IgD-negative memory B cell (primary cell): ENCODE results near the gene ECM2. TPM values are rescaled to one million over a fixed set of nuclear protein-coding genes. Genes with fewer than 3 reads are reported as not detected.

ENCODE experiments used
- H3K27ac Mint-ChIP-seq, 3 donors: one replicate each; pipeline ENCODE4 v1.8.0; 2020 to 2022; ENCODE audit warnings: mild to moderate bottlenecking in 3 of 3, mixed read lengths in 3 of 3, moderate library complexity in 1 of 3
- H3K27me3 Mint-ChIP-seq: one replicate; pipeline ENCODE4 v1.8.0; 2021; ENCODE audit warnings: mixed read lengths
- H3K36me3 Mint-ChIP-seq: one replicate; pipeline ENCODE4 v1.8.0; 2020; ENCODE audit warnings: mild to moderate bottlenecking, mixed read lengths
- H3K4me1 Mint-ChIP-seq, 3 donors: one replicate each; pipeline ENCODE4 v1.8.0; 2020 to 2022; ENCODE audit warnings: mixed read lengths in 3 of 3, mild to moderate bottlenecking in 1 of 3
- H3K4me3 Mint-ChIP-seq, 4 donors: one replicate each; pipeline ENCODE4 v1.8.0; 2020 to 2022; ENCODE audit warnings: mild to moderate bottlenecking in 4 of 4, mixed read lengths in 4 of 4, moderate library complexity in 3 of 4
- H3K9me3 Mint-ChIP-seq, 3 donors: one replicate each; pipeline ENCODE4 v1.8.0; 2020 to 2021; ENCODE audit warnings: mixed read lengths in 3 of 3, mild to moderate bottlenecking in 1 of 3
- polyA plus RNA-seq: library from polyadenylated mRNA; unstranded; fragments of 300-500 nt; fragmentation: Illumina TruSeq; gene quantifications from one replicate; pipeline ENCODE4 v1.2.3, GENCODE V29; 2021

The ECM2 gene
- polyA plus RNA-seq, 1 donor from 2014 or later, result not detected

DNA sequence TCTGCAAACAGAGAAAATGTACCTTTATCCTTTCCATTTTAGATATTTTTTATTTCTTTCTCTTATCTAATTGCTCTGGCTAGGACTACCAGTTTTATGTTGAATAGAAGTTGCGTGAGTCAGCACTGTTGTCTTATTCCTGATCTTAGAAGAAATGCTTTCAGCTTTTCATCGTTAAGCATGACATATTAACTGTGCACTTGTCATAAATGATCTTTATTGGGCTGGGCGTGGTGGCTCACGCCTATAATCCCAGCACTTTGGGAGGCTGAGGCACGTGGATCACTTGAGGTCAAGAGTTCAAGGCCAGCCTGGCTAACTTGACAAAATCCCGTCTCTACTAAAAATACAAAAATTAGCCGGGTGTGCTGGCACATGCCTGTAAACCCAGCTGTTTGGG is 8.2 kb upstream of the ECM2 start:
- H3K4me1 Mint-ChIP-seq, result no peaks in the 10 kb centered on the region
- peaks cover 0 to 1% (median 0%) of the 10 kb centered on the region in 3 donors for H3K9me3 Mint-ChIP-seq
- H3K4me3 Mint-ChIP-seq, result no peak overlapping the region
- H3K27me3 Mint-ChIP-seq, result no peaks in the 10 kb centered on the region
- H3K36me3 Mint-ChIP-seq, result no peaks in the 10 kb centered on the region
- H3K27ac Mint-ChIP-seq, result no peak overlapping the region

DNA sequence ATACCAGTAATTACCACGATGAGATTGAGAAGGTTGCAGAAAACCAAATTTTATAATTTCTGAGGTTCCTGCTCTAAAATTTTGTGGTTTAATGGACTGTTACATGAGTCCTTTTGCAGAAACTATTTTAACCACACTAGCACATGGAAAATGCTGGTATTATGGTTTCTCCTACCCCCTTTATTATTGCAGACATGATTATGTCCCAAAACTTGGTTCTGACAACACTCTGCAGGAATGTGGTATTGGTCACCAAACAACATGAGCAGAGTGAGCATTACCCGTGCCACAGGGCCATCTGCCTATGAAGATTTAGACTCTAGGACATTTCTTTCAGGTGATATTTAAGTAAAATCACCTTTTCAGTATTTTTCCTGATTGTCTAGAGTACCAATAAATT is 2.8 kb upstream of the ECM2 start:
- Mint-ChIP-seq H3K4me1 (peaks cover 6 to 8% (median 7%) of the 10 kb centered on the region in 3 donors), H3K27me3 (no peaks in the 10 kb centered on the region), H3K36me3 (no peaks in the 10 kb centered on the region), H3K27ac (no peak overlapping the region), H3K9me3 (peaks cover 0 to 1% (median 0%) of the 10 kb centered on the region in 3 donors), H3K4me3 (no peak overlapping the region)

DNA sequence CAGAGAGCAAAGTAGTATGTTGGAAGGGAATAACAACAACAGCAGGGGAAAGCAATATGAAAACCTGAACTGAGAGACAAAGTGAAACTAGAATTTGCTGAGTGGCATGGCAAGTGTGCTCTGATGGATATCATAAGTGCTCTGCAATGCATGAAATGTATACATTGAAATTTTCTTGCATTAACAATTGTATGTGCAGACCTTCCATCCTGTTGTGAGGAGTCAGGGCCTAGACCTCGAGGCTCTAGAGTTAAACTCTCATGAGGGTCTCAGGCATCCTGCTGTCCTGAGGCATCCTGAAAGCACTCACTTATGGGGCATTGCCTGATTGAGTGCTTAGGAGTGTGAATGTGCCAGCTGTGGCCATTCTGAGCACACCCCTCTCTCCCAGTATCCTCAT is 1.1 kb downstream of the ECM2 start:
- no peaks in the 10 kb centered on the region for H3K27me3 Mint-ChIP-seq
- H3K36me3 Mint-ChIP-seq, result no peaks in the 10 kb centered on the region
- H3K4me3 Mint-ChIP-seq, result peak overlapping the region in 3 of 4 donors; percentile 1 to 81 (median 78)
- no peak overlapping the region for H3K27ac Mint-ChIP-seq
- peaks cover 2 to 5% (median 3%) of the 10 kb centered on the region in 3 donors for H3K9me3 Mint-ChIP-seq
- peaks cover 6 to 10% (median 7%) of the 10 kb centered on the region in 3 donors for H3K4me1 Mint-ChIP-seq

DNA sequence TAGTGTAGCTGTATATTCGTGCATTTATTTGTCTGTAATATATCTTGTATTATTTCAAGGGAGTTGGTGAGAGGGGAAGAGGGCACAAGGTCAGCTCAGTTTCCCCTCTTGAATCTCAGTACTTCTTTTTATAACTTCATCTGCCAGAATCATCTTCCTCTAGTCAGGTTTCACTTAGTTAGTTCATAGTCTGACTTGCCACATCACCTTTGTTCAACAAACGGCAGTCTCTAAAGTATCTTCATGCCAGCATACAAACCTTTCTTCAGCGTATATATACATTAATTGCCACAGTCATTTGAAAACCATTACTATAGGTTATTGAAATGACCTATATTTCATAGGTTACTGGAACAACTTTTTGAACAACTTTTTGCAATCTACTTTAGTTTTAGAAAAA is 1.6 kb downstream of the ECM2 start:
- no peaks in the 10 kb centered on the region for H3K36me3 Mint-ChIP-seq
- peaks cover 2 to 5% (median 3%) of the 10 kb centered on the region in 3 donors for H3K9me3 Mint-ChIP-seq
- H3K4me3 Mint-ChIP-seq, result peak overlapping the region in 3 of 4 donors; percentile 1 to 81 (median 78)
- H3K27ac Mint-ChIP-seq, result peak overlapping the region in 1 of 3 donors; percentile 16
- no peaks in the 10 kb centered on the region for H3K27me3 Mint-ChIP-seq
- H3K4me1 Mint-ChIP-seq, result peaks cover 6 to 10% (median 7%) of the 10 kb centered on the region in 3 donors

DNA sequence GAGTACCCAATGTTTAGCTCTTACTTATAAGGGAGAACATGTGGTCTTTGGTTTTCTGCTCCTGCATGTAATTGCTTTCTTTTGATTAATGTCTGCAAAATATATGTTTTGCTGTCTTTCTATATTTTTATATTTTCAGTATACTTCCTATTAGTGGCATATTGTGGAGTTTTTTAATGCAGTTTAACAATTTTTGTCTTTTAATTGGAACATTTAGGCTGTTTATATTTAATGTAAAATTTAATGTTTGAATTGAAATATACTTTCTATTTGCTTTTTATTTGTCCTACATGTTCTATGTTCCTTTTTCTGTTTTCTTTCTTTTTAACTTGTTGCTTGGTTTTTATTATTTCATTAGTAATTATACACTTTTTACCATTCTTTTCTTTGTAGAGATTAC is 4.9 kb downstream of the ECM2 start:
- Mint-ChIP-seq H3K4me1 (peaks cover 6 to 10% (median 7%) of the 10 kb centered on the region in 3 donors), H3K36me3 (no peaks in the 10 kb centered on the region), H3K9me3 (peaks cover 2 to 5% (median 3%) of the 10 kb centered on the region in 3 donors), H3K4me3 (no peak overlapping the region), H3K27ac (no peak overlapping the region), H3K27me3 (no peaks in the 10 kb centered on the region)

DNA sequence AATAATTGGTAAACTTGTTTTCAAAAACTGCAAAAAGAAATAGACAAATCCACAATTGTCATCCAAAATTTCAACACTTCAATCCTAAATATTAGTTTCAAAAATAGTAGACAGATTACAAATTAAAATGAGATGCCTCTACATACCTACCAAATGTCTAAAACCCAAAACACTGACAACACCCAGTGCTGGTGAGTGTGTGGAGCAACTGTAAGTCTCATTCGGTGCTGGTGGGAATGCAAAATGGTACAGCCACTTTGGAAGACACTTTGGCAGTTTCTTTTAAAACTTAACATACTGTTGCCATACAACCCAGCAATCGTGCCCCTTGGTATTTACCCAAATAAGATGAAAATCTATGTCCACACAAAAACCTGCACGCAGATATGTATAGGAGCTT is 6.7 kb downstream of the ECM2 start:
- Mint-ChIP-seq H3K27ac (no peak overlapping the region), H3K27me3 (no peaks in the 10 kb centered on the region), H3K4me3 (no peak overlapping the region), H3K4me1 (peaks cover 2 to 4% (median 2%) of the 10 kb centered on the region in 3 donors), H3K36me3 (no peaks in the 10 kb centered on the region), H3K9me3 (peaks cover 2 to 5% (median 3%) of the 10 kb centered on the region in 3 donors)

DNA sequence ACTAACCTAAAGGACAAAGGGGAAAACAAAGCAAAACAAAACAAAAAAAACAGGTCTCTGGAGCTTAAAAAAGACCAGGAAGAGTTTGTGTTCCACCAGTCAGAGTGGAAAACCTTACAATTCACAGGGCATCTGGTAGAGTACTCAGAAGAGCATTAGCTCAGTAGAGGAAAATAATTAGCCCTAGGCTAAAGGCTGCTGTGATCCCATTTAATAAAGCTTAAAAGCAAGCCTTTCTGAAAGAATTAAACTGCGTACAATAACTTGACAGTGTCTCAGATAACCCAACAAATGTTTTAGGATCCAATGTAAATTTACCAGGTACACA is 7.3 kb downstream of the ECM2 start:
- Mint-ChIP-seq H3K4me1 (peaks cover 0 to 2% (median 0%) of the 10 kb centered on the region in 3 donors), H3K36me3 (no peaks in the 10 kb centered on the region), H3K27ac (no peak overlapping the region), H3K27me3 (no peaks in the 10 kb centered on the region), H3K4me3 (no peak overlapping the region), H3K9me3 (peaks cover 2 to 5% (median 3%) of the 10 kb centered on the region in 3 donors)

DNA sequence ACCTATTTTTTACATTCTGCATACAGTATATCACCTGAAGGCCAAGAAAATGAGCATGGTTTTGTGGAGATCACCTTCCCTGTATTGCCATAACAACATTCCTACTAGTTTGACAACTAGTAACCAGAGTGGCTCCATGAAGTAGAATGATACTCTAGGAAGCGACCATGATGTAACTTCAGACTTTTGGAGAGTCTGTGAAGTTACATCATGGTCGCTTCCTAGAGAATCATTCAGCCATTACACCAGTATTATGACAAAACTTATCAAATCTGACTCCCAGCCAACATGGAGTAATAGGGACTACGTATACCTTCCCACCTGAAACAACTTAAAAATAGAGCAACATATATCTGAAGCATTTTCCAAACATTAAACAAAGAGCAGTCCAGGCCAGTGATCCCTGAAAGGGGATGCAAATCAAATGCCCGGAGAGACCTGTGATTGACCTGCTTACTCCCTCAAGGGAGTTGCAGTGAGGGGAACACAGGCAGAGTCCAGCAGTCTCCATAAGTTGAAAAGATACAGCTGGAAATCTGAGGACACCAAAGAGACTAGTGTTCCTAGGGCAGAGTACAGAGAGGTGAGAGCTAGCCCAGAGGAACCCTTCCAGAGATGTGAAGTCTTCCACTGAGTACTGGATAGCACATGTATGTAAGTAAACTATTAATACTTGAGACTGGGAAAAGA is 7.8 kb downstream of the ECM2 start:
- no peak overlapping the region for H3K4me3 Mint-ChIP-seq
- H3K9me3 Mint-ChIP-seq, result peaks cover 2 to 5% (median 3%) of the 10 kb centered on the region in 3 donors
- H3K4me1 Mint-ChIP-seq, result no peaks in the 10 kb centered on the region
- H3K27me3 Mint-ChIP-seq, result no peaks in the 10 kb centered on the region
- no peak overlapping the region for H3K27ac Mint-ChIP-seq
- no peaks in the 10 kb centered on the region for H3K36me3 Mint-ChIP-seq

DNA sequence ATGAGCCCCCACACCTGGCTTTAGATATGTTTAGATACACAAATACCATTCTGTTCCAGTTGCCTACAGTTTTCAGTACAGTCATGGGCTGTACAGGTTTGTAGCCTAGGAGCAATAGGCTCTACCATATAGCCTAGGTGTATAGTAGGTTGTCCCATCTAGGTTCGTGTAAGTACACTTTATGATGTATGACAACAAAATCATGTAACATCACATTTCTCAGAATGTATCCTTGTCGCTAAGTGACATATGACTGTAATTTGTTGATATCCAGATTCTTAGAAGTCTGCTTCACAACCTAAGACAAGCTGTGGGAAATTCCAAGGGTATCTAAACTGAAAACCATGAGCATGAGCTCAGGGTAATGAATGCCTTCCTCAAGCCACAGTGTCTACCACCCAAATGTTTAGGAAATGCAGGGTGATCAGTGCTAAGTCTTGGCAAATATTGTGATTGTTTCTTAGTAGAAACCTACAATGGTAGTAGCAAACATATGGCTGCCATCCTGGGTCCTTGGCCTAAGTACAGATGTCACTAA is 8.4 kb downstream of the ECM2 start:
- Mint-ChIP-seq H3K36me3 (peaks cover 1% of the 10 kb centered on the region), H3K27ac (no peak overlapping the region)

DNA sequence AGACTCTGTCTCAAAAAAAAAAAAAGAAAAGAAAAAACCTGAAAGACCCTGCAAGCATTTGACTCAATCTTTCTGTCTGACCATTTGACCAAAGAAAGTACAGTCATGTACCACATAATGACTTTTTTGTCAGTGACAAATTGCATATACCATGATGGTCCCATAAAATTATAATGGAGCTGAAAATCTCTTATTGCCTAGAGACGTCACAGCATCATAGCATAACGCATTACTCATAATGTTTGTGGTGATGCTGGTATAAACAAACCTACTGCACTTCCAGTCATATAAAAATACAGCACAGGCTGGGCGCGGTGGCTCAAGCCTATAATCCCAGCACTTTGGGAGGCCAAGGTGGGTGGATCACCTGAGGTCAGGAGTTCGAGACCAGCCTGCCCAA is 10.5 kb downstream of the ECM2 start:
- H3K4me1 Mint-ChIP-seq, result no peaks in the 10 kb centered on the region
- H3K36me3 Mint-ChIP-seq, result peaks cover 2% of the 10 kb centered on the region
- H3K9me3 Mint-ChIP-seq, result peaks cover 0 to 3% (median 0%) of the 10 kb centered on the region in 3 donors
- H3K27ac Mint-ChIP-seq, result no peak overlapping the region
- no peak overlapping the region for H3K4me3 Mint-ChIP-seq
- H3K27me3 Mint-ChIP-seq, result no peaks in the 10 kb centered on the region

More for the DNA sequence above, 8.4 kb downstream of the ECM2 start:
- no peaks in the 10 kb centered on the region for H3K4me1 Mint-ChIP-seq
- H3K4me3 Mint-ChIP-seq, result no peak overlapping the region
- peaks cover 2 to 3% (median 2%) of the 10 kb centered on the region in 3 donors for H3K9me3 Mint-ChIP-seq
- H3K27me3 Mint-ChIP-seq, result no peaks in the 10 kb centered on the region

DNA sequence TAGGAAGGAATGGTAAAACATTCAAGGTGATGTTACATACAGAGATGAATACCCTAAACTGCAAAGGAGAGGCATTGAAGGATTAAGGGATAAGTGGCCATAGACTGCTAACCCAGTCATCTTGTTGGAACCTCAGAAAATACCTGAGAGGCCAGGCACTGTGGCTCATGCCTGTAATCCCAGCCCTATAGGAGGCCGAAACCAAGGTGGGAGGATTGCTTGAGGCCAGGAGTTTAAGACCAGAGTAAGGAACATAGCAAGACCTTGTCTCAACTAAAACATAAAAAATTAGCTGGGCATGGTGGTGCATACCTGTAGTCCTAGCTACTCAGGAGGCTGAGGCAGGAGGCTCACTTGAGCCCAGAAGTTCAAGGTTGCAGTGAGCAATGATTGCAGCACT is 10.9 kb downstream of the ECM2 start:
- peaks cover 0 to 3% (median 0%) of the 10 kb centered on the region in 3 donors for H3K9me3 Mint-ChIP-seq
- H3K36me3 Mint-ChIP-seq, result peaks cover 2% of the 10 kb centered on the region
- H3K27me3 Mint-ChIP-seq, result no peaks in the 10 kb centered on the region
- H3K4me1 Mint-ChIP-seq, result no peaks in the 10 kb centered on the region
- no peak overlapping the region for H3K4me3 Mint-ChIP-seq
- no peak overlapping the region for H3K27ac Mint-ChIP-seq

DNA sequence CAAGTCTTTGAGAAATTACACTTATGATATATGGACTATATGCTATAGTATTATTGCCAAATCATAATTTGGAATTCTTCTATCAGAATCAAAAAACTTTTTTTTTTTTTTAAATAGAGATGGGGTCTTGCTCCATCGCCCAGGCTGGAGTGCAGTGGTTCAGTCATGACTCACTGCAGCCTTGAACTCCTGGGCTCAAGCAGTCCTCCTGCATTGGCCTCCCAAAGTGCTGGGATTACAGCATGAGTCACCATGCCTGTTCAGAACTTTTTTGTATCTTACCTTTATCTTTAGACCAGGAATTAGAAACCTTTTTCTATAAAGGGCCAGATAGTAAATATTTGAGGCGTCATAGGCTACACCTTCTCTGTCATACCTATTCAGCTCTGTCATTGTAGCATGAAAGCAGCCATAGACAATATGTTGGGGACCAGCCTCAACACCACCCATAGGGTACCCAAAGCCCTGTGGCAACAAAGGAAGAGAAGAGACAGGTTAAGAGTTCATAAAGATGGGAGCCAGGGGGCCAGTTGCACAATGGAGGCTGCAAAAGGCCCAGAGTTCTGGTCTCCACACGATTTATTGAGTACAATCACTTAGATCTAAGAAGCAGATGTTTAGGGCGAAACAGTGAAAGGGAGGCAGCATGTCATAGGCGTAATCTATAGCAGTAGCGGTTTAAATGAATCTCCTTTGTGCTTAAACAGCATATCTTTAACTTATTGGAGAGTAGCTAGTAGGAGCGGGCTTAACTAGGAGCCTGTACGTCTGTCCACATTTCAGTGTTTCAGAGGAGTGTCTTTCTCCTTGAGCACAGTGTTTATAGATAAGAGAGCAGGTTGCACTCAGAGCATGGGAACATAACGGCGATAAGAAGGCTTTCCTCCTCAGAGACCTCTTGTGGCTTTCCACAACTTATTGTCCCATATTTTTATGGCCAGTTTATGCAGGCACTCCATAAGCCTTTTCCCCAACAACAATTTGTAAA is 12.5 kb downstream of the ECM2 start:
- Mint-ChIP-seq H3K27ac (no peak overlapping the region), H3K27me3 (no peaks in the 10 kb centered on the region), H3K9me3 (peaks cover 0 to 3% (median 0%) of the 10 kb centered on the region in 3 donors), H3K4me1 (peaks cover 0 to 1% (median 0%) of the 10 kb centered on the region in 3 donors), H3K36me3 (peaks cover 2% of the 10 kb centered on the region), H3K4me3 (no peak overlapping the region)

DNA sequence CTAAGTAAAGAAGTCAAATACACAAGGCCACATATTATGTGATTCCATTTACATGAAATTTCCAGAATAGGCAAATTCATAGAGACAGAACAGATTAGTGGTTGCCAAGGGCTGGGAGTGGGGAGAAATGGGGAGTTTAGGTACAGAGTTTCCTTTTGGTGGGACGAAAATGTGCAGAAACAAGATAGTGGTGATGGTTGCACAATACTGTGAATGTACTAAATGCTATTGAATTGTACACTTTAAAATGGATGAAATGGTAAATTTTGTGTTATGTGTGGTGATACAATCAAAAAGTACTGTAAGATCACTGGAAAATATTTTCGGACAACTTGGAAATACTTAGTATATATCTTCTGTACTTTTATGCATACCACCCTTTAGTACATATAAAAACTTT is 15.0 kb downstream of the ECM2 start:
- Mint-ChIP-seq H3K9me3 (peaks cover 0 to 3% (median 0%) of the 10 kb centered on the region in 3 donors), H3K4me1 (peaks cover 0 to 1% (median 0%) of the 10 kb centered on the region in 3 donors), H3K4me3 (no peak overlapping the region), H3K36me3 (peaks cover 2% of the 10 kb centered on the region), H3K27ac (no peak overlapping the region), H3K27me3 (no peaks in the 10 kb centered on the region)

DNA sequence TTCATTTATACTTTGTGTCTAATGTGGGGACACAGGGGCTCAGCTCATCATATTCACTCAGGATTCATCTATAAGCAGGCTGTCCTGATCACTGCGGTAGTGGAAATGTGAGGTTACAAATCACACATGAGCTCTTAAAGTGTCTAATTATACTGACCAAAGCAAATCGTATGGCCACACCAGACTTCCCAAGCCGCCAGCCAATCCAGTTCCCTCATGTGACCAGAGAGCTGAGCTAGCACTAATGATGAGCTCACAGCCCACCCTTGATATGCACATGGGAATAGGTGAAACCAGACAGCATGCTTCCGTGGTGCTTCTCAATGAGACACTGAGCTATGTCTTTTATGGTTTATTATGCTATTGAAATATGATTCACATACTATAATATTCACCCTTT is 17.6 kb downstream of the ECM2 start:
- H3K36me3 Mint-ChIP-seq, result peaks cover 4% of the 10 kb centered on the region
- H3K4me3 Mint-ChIP-seq, result no peak overlapping the region
- peaks cover 0 to 3% (median 0%) of the 10 kb centered on the region in 3 donors for H3K9me3 Mint-ChIP-seq
- H3K4me1 Mint-ChIP-seq, result peaks cover 0 to 1% (median 0%) of the 10 kb centered on the region in 3 donors
- H3K27me3 Mint-ChIP-seq, result no peaks in the 10 kb centered on the region
- H3K27ac Mint-ChIP-seq, result no peak overlapping the region

DNA sequence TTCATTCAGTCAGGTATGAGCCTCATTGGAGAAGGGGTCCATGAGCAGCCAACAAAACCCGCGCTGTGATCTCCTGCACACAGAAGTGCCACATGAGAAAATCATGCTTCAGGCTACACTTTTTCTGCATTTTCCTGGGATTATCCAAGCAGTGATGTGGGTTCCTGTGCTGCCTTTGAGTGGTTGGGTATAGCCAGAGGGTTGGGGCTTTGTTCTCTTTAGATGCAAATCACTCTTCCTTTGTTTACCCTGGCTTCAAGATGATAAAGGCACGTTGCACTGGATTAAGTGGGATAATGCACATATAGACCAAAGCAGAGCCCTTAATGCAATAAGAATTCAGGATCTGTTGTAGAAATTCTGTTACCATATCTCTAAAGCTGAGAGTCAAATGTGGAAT is 18.7 kb downstream of the ECM2 start:
- peaks cover 2% of the 10 kb centered on the region for H3K36me3 Mint-ChIP-seq
- H3K27me3 Mint-ChIP-seq, result no peaks in the 10 kb centered on the region
- H3K27ac Mint-ChIP-seq, result no peak overlapping the region
- peaks cover 0 to 1% (median 0%) of the 10 kb centered on the region in 3 donors for H3K4me1 Mint-ChIP-seq
- H3K4me3 Mint-ChIP-seq, result no peak overlapping the region
- H3K9me3 Mint-ChIP-seq, result peaks cover 0 to 3% (median 0%) of the 10 kb centered on the region in 3 donors
